HG03469 (cell line): ENCODE measurements around the gene MPPED1.

Experiments used
- ATAC-seq: cut with Tn5 transposase; IDR thresholded peaks from one replicate; pipeline ENCODE4 v1.9.1; 2021; ENCODE audit warnings: mild to moderate bottlenecking, moderate library complexity, moderate number of reproducible peaks; ENCODE audit not compliant: unreplicated experiment

MPPED1 gene

DNA sequence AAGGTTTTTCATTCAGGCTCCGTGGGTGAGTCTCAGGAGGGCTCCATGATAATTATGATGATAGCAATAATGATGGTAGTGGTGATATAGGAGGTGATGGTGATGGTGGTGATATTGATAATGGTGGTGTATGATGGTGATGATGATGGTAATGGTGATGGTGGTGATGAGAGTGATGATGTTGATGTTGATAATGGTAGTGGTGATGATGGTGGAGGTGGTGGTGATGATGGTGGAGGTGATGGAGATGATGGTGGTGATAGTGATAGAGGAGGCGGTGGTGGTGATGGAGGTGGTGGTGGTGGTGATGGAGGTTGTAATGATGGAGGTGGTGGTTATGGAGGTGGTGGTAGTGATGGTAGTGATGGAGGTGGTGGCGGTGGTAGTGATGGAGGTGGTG, 79.4 kb downstream of the MPPED1 start:
- no peak for ATAC-seq

- no peak for ATAC-seq
These were observed 79.9 kb downstream of the MPPED1 start for GRCh38 chr22:43491737-43492136.

GRCh38 chr22:43493297-43493696, 81.5 kb downstream of the MPPED1 start:
- no peak for ATAC-seq

GRCh38 chr22:43497956-43498855, 86.4 kb downstream of the MPPED1 start:
- ATAC-seq = no peak

DNA sequence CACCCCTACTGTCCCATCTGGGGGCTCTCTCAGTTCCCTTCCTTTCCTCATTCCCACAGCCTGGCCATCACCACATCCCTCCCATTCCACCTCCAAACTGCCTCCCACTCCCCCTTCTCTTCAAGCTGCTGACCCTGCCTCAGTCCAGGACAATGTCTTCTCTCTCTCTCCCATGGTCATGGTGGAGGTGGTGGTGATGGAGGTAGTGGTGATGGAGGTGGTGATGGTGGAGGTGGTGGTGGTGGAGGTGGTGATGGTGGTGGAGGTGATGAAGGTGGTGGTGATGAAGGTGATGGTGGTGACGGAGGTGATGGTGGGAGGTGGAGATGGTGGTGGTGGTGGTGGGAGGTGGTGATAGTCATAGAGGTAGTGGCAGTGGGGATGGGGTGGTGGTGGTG, 87.0 kb downstream of the MPPED1 start:
- ATAC-seq = no peak

GRCh38 chr22:43500792-43501785, 89.3 kb downstream of the MPPED1 start:
- no peak for ATAC-seq

- ATAC-seq = no peak
These were observed 90.1 kb downstream of the MPPED1 start for GRCh38 chr22:43501878-43502277.

- no peak for ATAC-seq
These were observed 90.6 kb downstream of the MPPED1 start for GRCh38 chr22:43502306-43502874.

- ATAC-seq = no peak
These were observed 92.3 kb downstream of the MPPED1 start for GRCh38 chr22:43504068-43504467.

DNA sequence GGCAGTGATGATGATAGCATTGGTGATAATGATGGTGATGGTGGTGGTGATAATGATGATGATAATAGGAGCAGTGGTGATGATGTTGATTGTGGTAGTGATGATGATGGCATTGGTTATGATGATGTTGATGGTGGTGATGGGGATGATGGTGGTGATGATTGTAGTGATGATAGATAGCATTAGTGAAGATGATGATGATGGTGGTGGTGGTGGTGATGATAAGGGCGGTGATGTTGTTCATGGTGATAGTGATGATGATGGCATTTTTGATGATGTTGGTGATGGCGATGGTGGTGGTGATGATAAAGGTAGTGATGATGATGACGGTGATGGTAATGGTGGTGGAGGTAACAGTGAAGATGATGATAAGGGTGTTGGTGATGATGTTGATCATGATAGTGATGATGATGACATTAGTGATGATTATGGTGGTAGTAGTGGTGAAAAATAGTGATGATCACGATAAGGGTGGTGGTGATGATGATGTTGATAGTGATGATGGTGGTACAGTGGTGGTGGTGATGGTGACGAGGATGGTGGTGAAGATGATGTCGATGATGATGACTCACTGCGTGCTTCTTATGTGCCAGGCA, 93.0 kb downstream of the MPPED1 start:
- ATAC-seq = no peak

GRCh38 chr22:43505423-43505822, 93.6 kb downstream of the MPPED1 start:
- no peak for ATAC-seq

DNA sequence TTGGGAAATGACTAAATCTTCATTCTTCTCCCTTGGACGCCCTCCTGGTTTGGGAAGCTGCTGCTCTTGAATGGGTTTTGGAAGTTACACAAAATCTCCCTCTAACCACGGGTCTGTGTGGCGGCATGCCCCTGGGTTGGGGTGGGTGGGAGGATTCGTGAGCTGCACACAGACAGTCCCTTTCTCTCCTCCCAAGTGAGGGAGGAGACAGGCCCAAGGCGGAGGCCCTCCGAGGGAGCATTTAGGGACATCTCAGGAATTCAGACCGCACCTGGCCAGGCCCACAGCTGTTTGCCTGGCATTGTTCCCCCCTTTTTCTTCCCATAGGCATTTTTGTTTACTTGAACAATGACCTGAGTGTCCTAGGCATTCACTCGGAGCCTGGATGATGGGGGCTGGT, 94.1 kb downstream of the MPPED1 start:
- ATAC-seq = no peak

DNA sequence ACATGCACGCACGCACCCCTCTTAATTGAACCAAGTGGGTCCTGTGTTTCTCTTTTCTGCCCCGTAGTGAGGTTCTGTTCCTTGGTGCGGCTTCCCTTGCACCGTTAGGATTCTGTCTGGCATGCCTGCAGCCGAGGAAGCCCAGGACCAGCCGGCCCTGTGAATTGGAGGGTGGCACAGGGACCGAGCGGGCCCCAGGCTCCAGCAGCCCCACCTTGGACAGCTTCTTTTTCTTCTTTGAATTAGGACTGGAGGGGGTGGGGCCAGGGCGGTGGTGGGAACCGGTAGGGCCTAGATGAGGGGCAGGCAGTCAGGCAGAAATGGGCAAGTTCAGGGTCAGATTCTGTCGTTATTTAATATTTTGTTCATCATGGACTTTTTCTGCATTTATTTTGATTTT, 94.7 kb downstream of the MPPED1 start:
- ATAC-seq = no peak

DNA sequence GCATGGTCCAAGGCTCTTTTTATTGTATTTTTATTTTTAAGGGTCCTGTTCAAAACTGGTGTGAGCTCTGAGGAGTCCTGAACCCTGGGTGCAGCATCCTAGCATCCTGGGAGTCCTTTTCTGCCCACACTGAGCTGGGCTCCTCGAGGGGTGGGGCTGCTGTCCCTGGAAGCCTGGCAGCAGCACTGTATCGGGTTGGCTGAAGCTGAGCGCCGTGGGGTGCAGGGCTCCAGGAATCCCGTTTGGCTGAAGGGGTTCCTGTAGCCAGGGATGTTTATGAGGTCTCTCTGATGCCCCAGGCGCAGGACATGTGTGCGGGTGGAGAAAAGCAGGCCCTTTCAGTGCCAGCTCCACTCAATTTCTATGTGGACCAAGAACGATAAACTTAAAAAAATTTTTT, 95.4 kb downstream of the MPPED1 start:
- no peak for ATAC-seq

- ATAC-seq = no peak
These were observed 96.7 kb downstream of the MPPED1 start for GRCh38 chr22:43508489-43508888.

GRCh38 chr22:43509337-43509736, 97.5 kb downstream of the MPPED1 start:
- no peak for ATAC-seq

- no peak for ATAC-seq
These were observed 98.7 kb downstream of the MPPED1 start for GRCh38 chr22:43510281-43511070.

- ATAC-seq = no peak
These were observed 99.6 kb downstream of the MPPED1 start for GRCh38 chr22:43511276-43511910.

DNA sequence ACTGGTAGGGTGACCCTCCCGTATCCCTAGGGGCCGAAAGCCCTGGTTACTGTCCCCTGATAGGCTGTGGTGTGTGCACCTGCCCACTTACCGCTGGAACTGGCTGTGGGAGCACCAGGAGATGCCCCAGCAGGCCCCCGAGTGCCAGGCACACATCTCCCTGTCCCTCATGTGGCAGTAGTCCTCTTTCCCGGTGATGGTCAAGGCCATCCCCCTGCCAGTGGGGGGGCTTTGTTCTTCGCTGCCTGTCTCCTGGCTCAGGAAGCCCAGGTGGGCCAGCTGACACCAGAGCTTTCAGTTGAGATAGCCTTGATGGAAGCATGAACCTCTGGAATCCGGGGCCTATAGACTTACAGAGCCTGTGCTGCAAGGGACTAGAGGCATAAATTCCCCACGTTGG, 100.5 kb downstream of the MPPED1 start:
- ATAC-seq = no peak
